ENCODE measurements around the gene TCP1. TPM values are rescaled to one million over a fixed set of nuclear protein-coding genes. Genes with fewer than 3 reads are reported as not detected.

The TCP1 gene
- total and polyA plus RNA-seq, 10 donors, result 74.3 to 136 (median 111) TPM

DNA sequence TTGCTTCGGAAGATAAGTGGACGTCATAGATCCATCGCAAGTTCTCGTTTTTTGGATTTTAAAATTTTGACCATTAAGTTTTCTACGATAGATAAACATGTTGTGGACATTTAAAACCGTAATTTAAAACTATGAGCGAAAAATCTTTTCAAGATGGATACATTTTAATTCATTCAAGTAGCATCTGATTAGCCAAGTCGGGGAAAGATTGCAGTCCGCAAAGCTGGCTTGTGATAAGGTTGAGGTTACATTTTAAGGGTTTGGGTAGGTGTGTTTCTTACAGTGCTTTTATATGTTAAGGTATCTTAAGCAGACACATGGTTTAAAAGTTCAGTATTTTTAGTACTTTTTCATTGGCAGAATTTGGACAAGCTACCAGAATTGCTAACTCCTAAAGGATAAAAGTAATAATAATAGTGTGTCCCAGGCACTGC is 60.9 kb downstream of the TCP1 start:
- Histone ChIP-seq H3K27ac (peak overlapping the region; percentile 93 to 100 (median 100)), H3K9me3 (no peaks in the 10 kb centered on the region), H3K36me3 (peaks cover 0 to 15% (median 0%) of the 10 kb centered on the region in 6 donors), H3K27me3 (replicated peaks in 1 of 7) (no peaks in the 10 kb centered on the region), H3K4me3 (peak overlapping the region; percentile 60 to 94 (median 76)), H3K4me1 (peaks cover 38 to 82% (median 68%) of the 10 kb centered on the region in 6 donors)
- no peak for DNase-seq
- TF ChIP-seq POLR2AphosphoS5 (IDR thresholded peaks at IDR 0.05), result no peak
- WGBS, 5 donors, result 1 to 3% (median 2%) methylated on average over 9 of the region's 9 CpGs
- intact Hi-C loops (cut with DNase I; ENCODE audit: low total_unique reads), result loop anchor here (5.0 kb wide), 2 partner anchors 34 to 36 kb away; partner anchors contain the start of genes ACAT2 and SOD2

Small RNAs within 50 kb of the gene (small RNA-seq; reads per million reads assigned to genes)
- 77.6 to 115 (median 88.6) reads per million in 4 donors for gene SNORA20
- gene SNORA29, result 0 reads per million in 4 donors

Other genes with a start within 250 kb of the TCP1 start
- 100 to 1,000 TPM; 163 to 463 (median 267) TPM for gene SOD2, start 96.4 kb downstream of the TCP1 start, total RNA-seq
- gene SOD2, start 96.4 kb downstream of the TCP1 start, polyA plus RNA-seq, result 100 to 1,000 TPM in 1 of 3 donors, 10 to 100 TPM in 2; 60.3 to 169 (median 83.2) TPM
- 100 to 1,000 TPM in 6 of 7 donors, 10 to 100 TPM in 1; 97.9 to 121 (median 115) TPM for gene WTAP, start 62.1 kb downstream of the TCP1 start, total RNA-seq
- 100 to 1,000 TPM in 1 of 3 donors, 10 to 100 TPM in 2; 71.6 to 149 (median 78.6) TPM for gene WTAP, start 62.1 kb downstream of the TCP1 start, polyA plus RNA-seq
- gene ACAT2, start 27.6 kb downstream of the TCP1 start, total RNA-seq, result 10 to 100 TPM in 4 of 7 donors, 1 to 10 TPM in 3; 6.0 to 17.4 (median 13.6) TPM
- 10 to 100 TPM; 12.7 to 14.9 (median 14.5) TPM for gene ACAT2, start 27.6 kb downstream of the TCP1 start, polyA plus RNA-seq
- 10 to 100 TPM; 29.6 to 58.2 (median 42.1) TPM for gene MRPL18, start 865 bp upstream of the TCP1 start, total RNA-seq
- gene MRPL18, start 865 bp upstream of the TCP1 start, polyA plus RNA-seq, result 10 to 100 TPM; 55.4 to 76.7 (median 66.2) TPM
- under 1 TPM in 1 of 7 donors, not detected in 6; 0.44 TPM for gene PNLDC1, start 10.7 kb upstream of the TCP1 start, total RNA-seq
- gene PNLDC1, start 10.7 kb upstream of the TCP1 start, polyA plus RNA-seq, result 1 to 10 TPM in 1 of 3 donors, under 1 TPM in 2; 0.11 to 1.2 (median 0.20) TPM
- gene MAS1, start 101.4 kb upstream of the TCP1 start, total RNA-seq, result not detected
- gene MAS1, start 101.4 kb upstream of the TCP1 start, polyA plus RNA-seq, result under 1 TPM in 1 of 3 donors, not detected in 2; under 0.01 TPM
- gene IGF2R, start 179.5 kb upstream of the TCP1 start, total RNA-seq, result 100 to 1,000 TPM; 110 to 193 (median 164) TPM
- gene IGF2R, start 179.5 kb upstream of the TCP1 start, polyA plus RNA-seq, result 10 to 100 TPM in 1 of 3 donors, 1 to 10 TPM in 2; 6.9 to 13.2 (median 7.4) TPM